Parathyroid adenoma (tissue), 2 donors: Measurements from ENCODE around the gene TOGARAM1.

Experiments
- H2AFZ ChIP-seq: fragments of 300-600 bp; sonication (generic); one replicate; pipeline ENCODE4 v1.7.0; 2017; ENCODE audit warnings: antibody characterized with exemption, mild to moderate bottlenecking
- H3K27ac ChIP-seq: fragments of 300-600 bp; sonication (generic); one replicate; pipeline ENCODE4 v1.7.0; 2017
- H3K27me3 ChIP-seq: fragments of 300-600 bp; sonication (generic); one replicate; pipeline ENCODE4 v1.7.0; 2017; ENCODE audit warnings: low read length; ENCODE audit not compliant: control insufficient read depth, insufficient read depth
- H3K36me3 ChIP-seq: fragments of 300-600 bp; sonication (generic); one replicate; pipeline ENCODE4 v1.7.0; 2017; ENCODE audit warnings: low read length; ENCODE audit not compliant: control insufficient read depth, insufficient read depth
- H3K4me1 ChIP-seq: fragments of 300-600 bp; sonication (generic); one replicate; pipeline ENCODE4 v1.7.0; 2017; ENCODE audit warnings: control low read depth
- H3K4me2 ChIP-seq: fragments of 300-600 bp; sonication (generic); one replicate; pipeline ENCODE4 v1.7.0; 2017; ENCODE audit warnings: low read length
- H3K4me3 ChIP-seq: fragments of 300-600 bp; sonication (generic); one replicate; pipeline ENCODE4 v1.7.0; 2017; ENCODE audit warnings: low read depth, low read length
- H3K79me2 ChIP-seq: fragments of 300-600 bp; sonication (generic); one replicate; pipeline ENCODE4 v1.7.0; 2017; ENCODE audit warnings: control low read depth
- H3K9ac ChIP-seq: fragments of 300-600 bp; sonication (generic); one replicate; pipeline ENCODE4 v1.7.0; 2017; ENCODE audit warnings: mild to moderate bottlenecking
- H3K9me3 ChIP-seq: fragments of 300-600 bp; sonication (generic); one replicate; pipeline ENCODE4 v1.7.0; 2017; ENCODE audit warnings: low read length; ENCODE audit not compliant: control insufficient read depth
- TF ChIP-seq, protein P1 (sequence below): fragments of 300-600 bp; sonication (generic); IDR thresholded peaks from one replicate; pipeline ENCODE4 v1.7.0; 2017; ENCODE audit warnings: antibody characterized with exemption, mild to moderate bottlenecking
- donor health status: primary hyperparathyroidism.

TOGARAM1 gene

DNA sequence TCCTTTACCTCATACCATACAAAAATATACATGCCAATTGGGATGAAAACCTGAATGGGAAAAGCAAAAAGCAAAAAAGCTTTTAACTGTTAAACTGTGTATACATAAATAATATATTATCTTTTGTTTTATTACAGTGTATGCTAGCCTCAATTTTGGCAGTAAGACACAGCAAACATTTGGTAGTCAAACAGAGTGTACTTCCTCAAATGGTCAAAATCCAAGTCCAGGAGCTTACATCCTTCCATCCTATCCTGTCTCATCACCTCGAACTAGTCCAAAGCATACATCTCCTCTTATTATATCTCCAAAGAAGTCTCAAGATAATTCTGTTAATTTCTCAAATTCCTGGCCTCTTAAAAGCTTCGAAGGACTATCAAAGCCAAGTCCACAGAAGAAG is 41.9 kb downstream of the TOGARAM1 start:
- H3K79me2 ChIP-seq = no peaks in the 10 kb centered on the region

DNA sequence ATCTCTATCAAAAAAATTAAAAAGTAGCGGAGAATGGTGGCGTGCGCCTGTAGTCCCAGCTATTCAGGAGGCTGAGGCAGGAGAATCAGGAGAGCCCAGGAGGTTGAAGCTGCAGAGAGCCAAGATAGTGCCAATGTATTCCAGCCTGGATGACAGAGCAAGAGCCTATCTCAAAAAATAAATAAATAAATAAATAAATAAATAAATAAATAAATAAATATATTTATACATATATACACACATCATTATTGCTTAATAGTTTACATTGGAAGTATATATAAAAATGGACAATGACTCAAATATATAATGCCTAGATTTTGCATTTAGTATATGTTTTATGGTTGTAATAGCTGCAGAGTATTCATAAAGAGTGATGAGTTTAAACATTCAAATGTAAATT is 53.1 kb downstream of the TOGARAM1 start:
- Histone ChIP-seq H3K4me3 (no peak overlapping the region), H3K27ac (no peak overlapping the region), H3K27me3 (no peaks in the 10 kb centered on the region), H3K4me1 (no peaks in the 10 kb centered on the region), H3K9me3 (no peaks in the 10 kb centered on the region), H3K4me2 (no peak overlapping the region), H2AFZ (no peak overlapping the region), H3K79me2 (no peaks in the 10 kb centered on the region), H3K36me3 (no peaks in the 10 kb centered on the region), H3K9ac (no peak overlapping the region)
- TF ChIP-seq, protein P1, sequence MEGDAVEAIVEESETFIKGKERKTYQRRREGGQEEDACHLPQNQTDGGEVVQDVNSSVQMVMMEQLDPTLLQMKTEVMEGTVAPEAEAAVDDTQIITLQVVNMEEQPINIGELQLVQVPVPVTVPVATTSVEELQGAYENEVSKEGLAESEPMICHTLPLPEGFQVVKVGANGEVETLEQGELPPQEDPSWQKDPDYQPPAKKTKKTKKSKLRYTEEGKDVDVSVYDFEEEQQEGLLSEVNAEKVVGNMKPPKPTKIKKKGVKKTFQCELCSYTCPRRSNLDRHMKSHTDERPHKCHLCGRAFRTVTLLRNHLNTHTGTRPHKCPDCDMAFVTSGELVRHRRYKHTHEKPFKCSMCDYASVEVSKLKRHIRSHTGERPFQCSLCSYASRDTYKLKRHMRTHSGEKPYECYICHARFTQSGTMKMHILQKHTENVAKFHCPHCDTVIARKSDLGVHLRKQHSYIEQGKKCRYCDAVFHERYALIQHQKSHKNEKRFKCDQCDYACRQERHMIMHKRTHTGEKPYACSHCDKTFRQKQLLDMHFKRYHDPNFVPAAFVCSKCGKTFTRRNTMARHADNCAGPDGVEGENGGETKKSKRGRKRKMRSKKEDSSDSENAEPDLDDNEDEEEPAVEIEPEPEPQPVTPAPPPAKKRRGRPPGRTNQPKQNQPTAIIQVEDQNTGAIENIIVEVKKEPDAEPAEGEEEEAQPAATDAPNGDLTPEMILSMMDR = no peak

More for the DNA sequence above, 41.9 kb downstream of the TOGARAM1 start:
- H3K9ac ChIP-seq = no peak overlapping the region
- no peaks in the 10 kb centered on the region for H3K4me1 ChIP-seq
- H3K4me3 ChIP-seq = no peak overlapping the region
- no peak overlapping the region for H3K27ac ChIP-seq
- no peaks in the 10 kb centered on the region for H3K9me3 ChIP-seq
- no peak overlapping the region for H3K4me2 ChIP-seq
- no peaks in the 10 kb centered on the region for H3K27me3 ChIP-seq
- H3K36me3 ChIP-seq = no peaks in the 10 kb centered on the region
- TF ChIP-seq, protein P1 = no peak
- no peak overlapping the region for H2AFZ ChIP-seq

DNA sequence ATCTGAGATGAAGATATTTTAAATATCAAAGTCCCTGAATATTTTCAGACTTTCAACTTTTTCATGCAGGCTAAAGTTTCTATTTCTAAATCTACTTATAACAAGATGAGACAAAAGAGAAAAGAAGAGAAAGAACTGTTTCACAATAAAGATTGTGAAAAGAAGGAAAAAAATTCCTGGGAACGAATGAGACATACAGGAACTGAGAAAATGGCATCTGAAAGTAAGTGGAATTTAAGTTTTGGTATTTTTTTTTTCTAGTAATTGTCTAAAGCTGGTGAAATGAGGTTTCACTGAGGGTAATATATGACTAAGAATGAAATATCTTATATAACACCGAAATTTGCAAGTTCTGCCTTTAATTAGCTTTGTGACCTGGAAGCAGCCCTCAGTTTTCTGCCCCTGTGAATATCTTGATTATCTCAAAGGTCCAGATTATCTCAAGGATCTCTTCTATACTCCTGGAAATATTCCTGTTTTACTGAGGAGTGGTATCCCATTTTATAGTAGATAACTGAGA is 66.2 kb downstream of the TOGARAM1 start:
- H3K9me3 ChIP-seq = no peaks in the 10 kb centered on the region
- no peak overlapping the region for H3K4me3 ChIP-seq
- H3K27me3 ChIP-seq = no peaks in the 10 kb centered on the region
- no peak overlapping the region for H3K9ac ChIP-seq
- H3K36me3 ChIP-seq = no peaks in the 10 kb centered on the region
- no peak overlapping the region for H3K4me2 ChIP-seq
- H3K27ac ChIP-seq = no peak overlapping the region
- H2AFZ ChIP-seq = no peak overlapping the region
- H3K4me1 ChIP-seq = no peaks in the 10 kb centered on the region
- TF ChIP-seq, protein P1 = no peak
- no peaks in the 10 kb centered on the region for H3K79me2 ChIP-seq

DNA sequence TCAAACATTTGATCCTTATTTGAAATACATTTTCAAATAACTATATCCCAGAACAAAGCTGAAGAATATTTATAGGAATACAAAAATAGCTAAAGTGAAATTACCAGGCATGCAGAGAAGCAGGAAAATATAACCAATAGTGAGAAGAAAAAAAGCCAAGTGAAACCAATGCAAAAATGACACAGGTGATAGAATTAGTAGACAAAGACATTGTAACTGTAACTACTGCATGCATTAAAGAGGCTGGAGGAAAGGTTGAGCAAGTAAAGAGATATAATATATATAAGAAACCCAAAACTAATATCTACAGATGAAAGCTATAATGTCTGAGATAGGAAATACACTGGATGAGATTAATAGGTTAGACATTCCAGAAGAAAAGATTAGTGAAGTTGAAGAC is 72.7 kb downstream of the TOGARAM1 start:
- Histone ChIP-seq H3K36me3 (no peaks in the 10 kb centered on the region), H3K9ac (no peak overlapping the region), H3K27ac (no peak overlapping the region), H3K4me3 (no peak overlapping the region), H3K9me3 (no peaks in the 10 kb centered on the region), H2AFZ (no peak overlapping the region), H3K4me2 (no peak overlapping the region), H3K27me3 (no peaks in the 10 kb centered on the region), H3K79me2 (no peaks in the 10 kb centered on the region), H3K4me1 (no peaks in the 10 kb centered on the region)
- TF ChIP-seq, protein P1 = no peak

DNA sequence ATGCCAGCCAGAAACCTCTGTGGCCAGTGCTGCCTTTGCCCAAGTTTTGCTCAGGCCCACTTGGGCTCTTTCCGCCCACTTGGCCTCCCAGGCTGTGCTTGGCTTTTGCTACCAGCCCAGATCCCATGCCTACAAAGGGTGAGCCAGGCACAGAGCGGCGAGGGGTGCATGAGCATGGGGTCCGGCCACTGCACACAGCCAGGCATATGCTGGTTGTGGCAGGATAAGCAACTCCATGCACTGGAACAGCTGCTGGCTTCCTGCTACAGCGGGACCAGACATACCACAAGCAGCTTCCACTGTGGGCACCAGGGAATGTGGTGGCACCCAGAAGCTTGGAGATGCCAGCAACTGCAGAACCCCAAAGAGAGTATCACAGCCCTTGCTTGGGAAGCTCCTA is 76.3 kb downstream of the TOGARAM1 start:
- no peaks in the 10 kb centered on the region for H3K79me2 ChIP-seq
- H3K4me3 ChIP-seq = no peak overlapping the region
- H3K4me1 ChIP-seq = no peaks in the 10 kb centered on the region
- no peaks in the 10 kb centered on the region for H3K27me3 ChIP-seq
- TF ChIP-seq, protein P1 = no peak
- no peak overlapping the region for H3K4me2 ChIP-seq
- no peaks in the 10 kb centered on the region for H3K36me3 ChIP-seq
- no peak overlapping the region for H3K27ac ChIP-seq
- no peak overlapping the region for H3K9ac ChIP-seq
- H3K9me3 ChIP-seq = no peaks in the 10 kb centered on the region
- no peak overlapping the region for H2AFZ ChIP-seq
